HEK293 (cell line): ENCODE data around the gene CCAR1.
"Not testable (repeated sequence)": the region's sequence is repeated elsewhere in the genome, so short reads cannot be mapped to it uniquely, and the experiment has no call there.

Experiments used
- CTCF ChIA-PET: fragments of 350-600 bp; formaldehyde crosslinking; extraction: SDS; loops from one replicate; lab custom pipeline; 2021; ENCODE audit warnings: antibody characterized with exemption; lab: Yijun Ruan, JAX
- POLR2A ChIA-PET: fragments of 300-600 bp; formaldehyde crosslinking; extraction: SDS; loops from one replicate; lab custom pipeline; 2020; ENCODE audit warnings: antibody characterized with exemption, inconsistent platforms; lab: Yijun Ruan, JAX
- H3K27ac ChIP-seq: fragments of 200-500 bp; sonication (Bioruptor generic); 2 replicates; pipeline ENCODE4 v1.5.1; 2014; ENCODE audit warnings: low read depth, low read length, control low read depth, inconsistent platforms; ENCODE audit errors: extremely low read depth
- H3K36me3 ChIP-seq, 2 experiments: fragments of 200-500 bp in 1 of 2; sonication (Bioruptor generic) in 1 of 2; 1 replicate in 1 of 2; 2 replicates in 1 of 2; pipeline ENCODE4 v1.5.1; 2014 to 2017; ENCODE audit warnings: inconsistent platforms in 2 of 2, low read length in 2 of 2; ENCODE audit not compliant: control insufficient read depth in 2 of 2, insufficient read depth in 1 of 2
- H3K4me1 ChIP-seq: fragments of 200-500 bp; sonication (Bioruptor generic); 2 replicates; pipeline ENCODE4 v1.5.1; 2014; ENCODE audit warnings: mild to moderate bottlenecking, low read length, inconsistent platforms; ENCODE audit not compliant: control insufficient read depth, insufficient read depth
- H3K4me3 ChIP-seq: 2 replicates; pipeline ENCODE4 v1.5.1; 2011; ENCODE audit warnings: low read depth, mild to moderate bottlenecking, control low read depth, low read length, moderate library complexity
- H3K9me3 ChIP-seq: fragments of 200-500 bp; sonication (Bioruptor generic); 2 replicates; pipeline ENCODE4 v1.5.1; 2014; ENCODE audit warnings: low read depth, low read length, inconsistent platforms; ENCODE audit not compliant: control insufficient read depth, insufficient read depth
- BCL11A ChIP-seq: fragments of 450-650 bp; formaldehyde crosslinking; IDR thresholded peaks from 2 replicates; pipeline ENCODE4 v1.5.1; 2016; ENCODE audit warnings: low read depth, missing biosample characterization, missing genetic modification characterization
- ELK4 ChIP-seq: IDR thresholded peaks from 2 replicates; pipeline ENCODE4 v1.6.1; 2011; ENCODE audit warnings: mild to moderate bottlenecking, low read depth, low read length, borderline replicate concordance
- ZBTB11 ChIP-seq: fragments of 450-650 bp; formaldehyde crosslinking; conservative IDR thresholded peaks from 2 replicates; pipeline ENCODE4 v1.5.1; 2016; ENCODE audit warnings: low read depth, missing biosample characterization, missing genetic modification characterization
- ZFP3 ChIP-seq: fragments of 450-650 bp; formaldehyde crosslinking; IDR thresholded peaks from 2 replicates; pipeline ENCODE4 v1.5.1; 2016; ENCODE audit warnings: low read depth, missing biosample characterization, missing genetic modification characterization
- ZNF133 ChIP-seq: fragments of 450-650 bp; formaldehyde crosslinking; IDR thresholded peaks from 2 replicates; pipeline ENCODE4 v1.5.1; 2016; ENCODE audit warnings: missing biosample characterization, missing genetic modification characterization
- ZNF146 ChIP-seq: fragments of 450-650 bp; formaldehyde crosslinking; IDR thresholded peaks from 2 replicates; pipeline ENCODE4 v1.5.1; 2016; ENCODE audit warnings: missing biosample characterization, missing genetic modification characterization
- ZNF169 ChIP-seq: fragments of 450-650 bp; formaldehyde crosslinking; IDR thresholded peaks from 2 replicates; pipeline ENCODE4 v1.5.1; 2016; ENCODE audit warnings: missing biosample characterization, missing genetic modification characterization
- ZNF221 ChIP-seq: fragments of 450-650 bp; formaldehyde crosslinking; IDR thresholded peaks from 2 replicates; pipeline ENCODE4 v1.5.1; 2017; ENCODE audit warnings: missing biosample characterization, missing genetic modification characterization, borderline replicate concordance
- ZNF24 ChIP-seq: fragments of 450-650 bp; formaldehyde crosslinking; IDR thresholded peaks from 2 replicates; pipeline ENCODE4 v1.5.1; 2016; ENCODE audit warnings: missing biosample characterization, missing genetic modification characterization
- ZNF248 ChIP-seq: fragments of 450-650 bp; formaldehyde crosslinking; IDR thresholded peaks from 2 replicates; pipeline ENCODE4 v1.5.1; 2017; ENCODE audit warnings: missing biosample characterization, missing genetic modification characterization
- ZNF324 ChIP-seq: fragments of 450-650 bp; formaldehyde crosslinking; IDR thresholded peaks from 2 replicates; pipeline ENCODE4 v1.5.1; 2016; ENCODE audit warnings: missing biosample characterization, missing genetic modification characterization
- ZNF362 ChIP-seq: fragments of 450-650 bp; formaldehyde crosslinking; IDR thresholded peaks from 2 replicates; pipeline ENCODE4 v1.5.1; 2016; ENCODE audit warnings: missing biosample characterization, missing genetic modification characterization
- ZNF404 ChIP-seq: fragments of 450-650 bp; formaldehyde crosslinking; IDR thresholded peaks from 2 replicates; pipeline ENCODE4 v1.5.1; 2017; ENCODE audit warnings: missing biosample characterization, missing genetic modification characterization
- ZNF423 ChIP-seq: fragments of 450-650 bp; formaldehyde crosslinking; IDR thresholded peaks from 2 replicates; pipeline ENCODE4 v1.5.1; 2016; ENCODE audit warnings: missing biosample characterization, missing genetic modification characterization
- ZNF530 ChIP-seq: fragments of 450-650 bp; formaldehyde crosslinking; IDR thresholded peaks from 2 replicates; pipeline ENCODE4 v1.5.1; 2016; ENCODE audit warnings: low read depth, missing biosample characterization, missing genetic modification characterization
- ZNF555 ChIP-seq: fragments of 450-650 bp; formaldehyde crosslinking; conservative IDR thresholded peaks from 2 replicates; pipeline ENCODE4 v1.5.1; 2017; ENCODE audit warnings: missing biosample characterization, mild to moderate bottlenecking, missing genetic modification characterization, inconsistent platforms
- ZNF670 ChIP-seq: fragments of 450-650 bp; formaldehyde crosslinking; IDR thresholded peaks from 2 replicates; pipeline ENCODE4 v1.5.1; 2016; ENCODE audit warnings: missing biosample characterization, missing genetic modification characterization, low read depth

CCAR1 gene

GRCh38 chr10:68816796-68817412, 95.9 kb downstream of the CCAR1 start:
- peaks cover 4% of the 10 kb centered on the region for H3K4me1 ChIP-seq
- ChIA-PET CTCF (interaction anchor here (0.6 kb wide), 1 partner anchor 79 kb away, joined by 3 read pairs; no protein-coding TSS in a partner anchor), POLR2A (interaction anchor here (0.9 to 1.4 kb wide), 2 partner anchors 10 to 84 kb away, joined by 4 to 5 read pairs; partner anchors contain the start of gene STOX1)
- TF ChIP-seq ZFP3 (tag by site-specific recombination) (no peak), ZNF555 (no peak), ZNF248 (tag by site-specific recombination) (no peak), ZNF133 (tag by site-specific recombination) (no peak), ZNF670 (tag by site-specific recombination) (no peak), ZNF169 (tag by site-specific recombination) (no peak), ZBTB11 (tag by site-specific recombination) (no peak), ZNF221 (tag by site-specific recombination) (no peak), ZNF324 (tag by site-specific recombination) (no peak), ZNF423 (no peak), BCL11A (tag by site-specific recombination) (no peak), ZNF362 (tag by site-specific recombination) (no peak), ELK4 (no peak), ZNF530 (tag by site-specific recombination) (no peak), ZNF404 (tag by site-specific recombination) (no peak), ZNF24 (no peak)
- no peaks in the 10 kb centered on the region; a peak in 1 of 3 replicates for H3K36me3 ChIP-seq
- H3K4me3 ChIP-seq: no peak overlapping the region
- no peaks in the 10 kb centered on the region for H3K9me3 ChIP-seq
- H3K27ac ChIP-seq: no peak overlapping the region

GRCh38 chr10:68820359-68820758, 99.3 kb downstream of the CCAR1 start:
- not testable (repeated sequence) for H3K9me3 ChIP-seq, H3K4me1 ChIP-seq, H3K27ac ChIP-seq, H3K4me3 ChIP-seq, H3K36me3 ChIP-seq
- TF ChIP-seq ZNF146: peak; percentile 87
- POLR2A ChIA-PET: interaction anchor here (0.6 kb wide), 1 partner anchor 80 kb away, joined by 3 read pairs; no protein-coding TSS in a partner anchor
- CTCF ChIA-PET: interaction anchor here (0.6 to 0.7 kb wide), 2 partner anchors 16 to 17 kb away, joined by 3 read pairs; no protein-coding TSS in a partner anchor

- H3K4me1 ChIP-seq, H3K36me3 ChIP-seq, H3K4me3 ChIP-seq, H3K27ac ChIP-seq, POLR2A ChIA-PET, H3K9me3 ChIP-seq: not testable (repeated sequence)
- CTCF ChIA-PET: interaction anchor here (0.6 to 1.0 kb wide), 2 partner anchors 75 to 87 kb away, joined by 3 to 5 read pairs; no protein-coding TSS in a partner anchor
Measured at GRCh38 chr10:68822626-68823025, 101.6 kb downstream of the CCAR1 start.
